GM18498 (cell line): ENCODE data around the gene COMMD7.
"Not testable (repeated sequence)": the region's sequence is repeated elsewhere in the genome, so short reads cannot be mapped to it uniquely, and the experiment has no call there.

Experiments used
- ATAC-seq: cut with Tn5 transposase; IDR thresholded peaks from one replicate; pipeline ENCODE4 v1.9.1; 2021; ENCODE audit warnings: mild to moderate bottlenecking, moderate library complexity; ENCODE audit not compliant: unreplicated experiment

COMMD7 gene

DNA sequence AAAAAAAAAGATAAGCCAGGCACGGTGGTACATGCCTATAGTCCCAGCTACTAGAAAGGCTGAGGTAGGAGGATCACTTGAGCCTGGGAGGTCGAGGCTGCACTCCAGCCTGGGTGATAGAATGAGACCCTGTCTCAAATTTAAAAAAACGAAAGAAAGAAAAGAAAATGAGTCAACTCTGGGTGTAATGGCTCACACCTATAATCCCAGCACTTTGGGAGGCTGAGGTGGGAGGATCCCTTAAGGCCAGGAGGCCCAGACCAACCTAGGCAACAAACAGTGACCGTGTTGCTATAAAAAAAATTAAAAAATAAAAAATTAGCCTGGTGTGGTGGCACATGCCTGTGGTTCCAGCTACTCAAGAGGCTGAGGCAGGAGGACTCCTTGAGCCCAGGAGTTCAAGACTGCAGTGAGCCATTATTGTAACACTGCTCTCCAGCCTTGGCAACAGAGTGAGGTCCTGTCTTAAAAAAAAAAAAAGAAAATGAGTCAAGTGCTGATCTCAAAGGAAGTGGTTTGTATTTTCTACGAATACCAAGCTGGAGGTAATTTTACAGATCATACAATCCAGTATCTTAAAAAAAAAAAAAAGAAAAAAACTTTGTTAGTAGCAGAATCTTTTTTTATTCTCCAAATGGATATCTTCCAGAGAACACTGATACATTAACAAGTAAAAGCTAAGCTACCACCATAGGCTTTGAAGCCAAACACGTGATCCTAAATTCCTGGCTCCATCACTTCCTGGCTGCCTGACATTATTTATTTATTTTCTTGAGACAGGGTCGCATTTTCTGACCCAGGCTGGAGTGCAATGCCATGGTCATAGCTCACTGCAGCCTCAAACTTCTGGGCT lies 5.7 kb downstream of the COMMD7 start:
- no peak for ATAC-seq

DNA sequence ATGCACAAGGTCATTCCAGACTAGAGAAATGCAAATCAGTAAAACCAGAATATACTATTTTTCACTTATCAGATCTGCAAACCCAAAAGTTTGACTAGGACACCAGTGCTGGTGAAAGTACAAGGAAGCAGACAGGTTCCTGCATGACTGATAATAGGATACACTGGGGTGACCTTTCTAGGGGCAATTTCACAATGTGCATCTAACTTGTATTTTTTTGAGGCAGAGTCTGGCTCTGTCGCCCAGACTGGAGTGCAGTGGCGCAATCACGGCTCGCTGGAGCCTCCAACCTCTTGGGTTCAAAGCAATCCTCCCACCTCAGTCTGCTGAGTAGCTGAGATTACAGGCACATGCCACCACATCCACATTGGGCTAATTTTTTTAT lies 11.4 kb downstream of the COMMD7 start:
- no peak for ATAC-seq

DNA sequence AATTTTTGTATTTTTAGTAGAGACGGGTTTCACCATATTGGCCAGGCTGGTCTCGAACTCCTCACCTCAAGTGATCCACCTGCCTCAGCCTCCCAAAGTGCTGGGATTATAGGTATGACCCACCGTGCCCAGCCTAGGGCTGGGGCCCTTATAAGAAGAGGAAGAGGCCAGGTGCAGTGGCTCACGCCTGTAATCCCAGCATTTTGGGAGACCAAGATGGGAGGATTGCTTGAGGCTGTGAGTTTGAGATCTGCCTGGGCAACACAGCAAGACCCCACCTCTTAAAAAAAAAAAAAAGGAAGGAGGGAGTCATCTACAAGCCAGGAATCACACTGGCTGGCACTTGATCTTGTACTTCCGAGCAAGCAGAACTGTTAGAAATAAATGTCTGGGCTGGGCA lies 13.9 kb downstream of the COMMD7 start:
- not testable (repeated sequence) for ATAC-seq

DNA sequence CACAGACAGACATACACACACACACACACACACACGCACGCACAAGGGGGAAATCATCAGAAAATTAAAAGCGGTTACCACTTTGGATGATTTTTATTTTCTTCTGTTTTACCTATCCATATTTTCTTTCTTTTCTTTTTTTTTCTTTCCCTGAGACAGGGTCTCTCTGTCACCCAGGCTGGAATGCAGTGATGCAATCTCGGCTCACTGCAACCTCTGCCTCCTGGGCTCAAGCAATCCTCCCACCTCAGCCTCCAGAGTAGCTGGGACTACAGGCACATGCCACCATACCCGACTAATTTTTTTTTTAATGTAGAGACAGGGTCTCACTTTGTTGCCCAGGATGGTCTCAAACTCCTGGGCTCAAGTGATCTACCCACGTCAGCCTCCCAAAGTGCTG lies 14.8 kb downstream of the COMMD7 start:
- not testable (repeated sequence) for ATAC-seq

DNA sequence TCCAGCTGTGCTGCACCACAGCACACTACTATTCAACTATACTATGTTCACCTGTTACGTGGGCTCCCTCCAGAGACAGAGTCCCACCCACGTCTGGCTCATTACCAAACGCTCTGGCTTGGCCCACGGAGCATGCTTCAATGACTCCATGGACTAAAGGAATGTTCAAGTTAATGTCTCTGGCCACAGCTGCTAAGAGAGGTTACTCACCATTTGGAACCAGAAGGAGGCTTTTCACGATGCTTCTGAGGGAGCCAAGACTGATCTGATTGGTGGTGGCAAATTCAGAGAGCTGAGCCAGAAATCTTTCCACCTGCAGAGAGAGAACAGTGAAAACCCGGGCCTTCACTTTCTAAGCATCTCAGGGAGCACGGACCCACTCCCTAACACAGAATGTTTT lies 15.6 kb downstream of the COMMD7 start:
- no peak for ATAC-seq

DNA sequence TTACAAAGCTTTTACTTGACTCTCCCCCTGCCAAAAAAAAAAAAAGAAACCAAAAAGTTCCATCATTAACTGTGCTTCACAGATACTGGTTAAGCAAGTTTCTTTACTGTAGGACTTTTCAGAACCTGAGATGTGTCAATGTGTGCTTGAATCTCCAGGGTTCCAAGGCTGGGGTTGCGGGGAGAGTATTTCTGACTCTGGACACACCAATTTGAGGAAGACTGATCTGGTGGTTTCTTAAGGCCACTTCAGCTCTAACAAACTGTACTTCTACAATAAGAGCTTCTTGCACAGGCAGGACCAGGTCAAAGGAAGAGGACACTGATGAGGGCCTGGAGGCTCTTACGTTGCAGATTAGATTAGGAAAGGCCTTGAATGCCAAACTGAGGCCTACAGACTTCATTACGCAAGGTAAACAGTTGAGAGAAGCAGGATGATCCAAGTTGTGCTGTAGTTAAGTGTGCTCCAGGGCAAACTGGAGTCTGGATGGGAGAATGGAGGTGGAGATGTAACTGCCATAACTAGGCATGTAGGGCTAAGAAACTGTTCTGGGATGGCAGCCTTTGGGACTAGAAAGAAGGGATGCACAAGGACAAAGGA lies 24.4 kb downstream of the COMMD7 start:
- no peak for ATAC-seq

DNA sequence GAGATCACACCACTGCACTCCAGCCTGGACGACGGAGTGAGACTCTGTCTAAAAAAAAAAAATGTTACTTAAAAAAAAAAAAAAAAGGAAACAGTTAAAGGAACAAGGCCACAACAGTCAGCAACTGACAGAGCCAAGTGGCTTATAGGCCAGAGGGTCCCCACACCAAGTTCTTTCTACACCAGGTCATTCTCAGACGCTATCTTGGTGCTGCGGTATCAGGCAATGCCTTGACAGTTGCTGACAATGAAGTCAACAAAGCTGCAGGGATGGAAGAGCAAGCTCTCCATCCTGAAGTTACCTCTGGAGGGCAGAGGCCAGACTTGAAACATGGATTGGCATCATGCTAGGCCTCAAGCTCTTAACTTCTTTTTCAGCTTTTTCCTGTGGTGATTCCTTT lies 31.9 kb downstream of the COMMD7 start:
- no peak for ATAC-seq

DNA sequence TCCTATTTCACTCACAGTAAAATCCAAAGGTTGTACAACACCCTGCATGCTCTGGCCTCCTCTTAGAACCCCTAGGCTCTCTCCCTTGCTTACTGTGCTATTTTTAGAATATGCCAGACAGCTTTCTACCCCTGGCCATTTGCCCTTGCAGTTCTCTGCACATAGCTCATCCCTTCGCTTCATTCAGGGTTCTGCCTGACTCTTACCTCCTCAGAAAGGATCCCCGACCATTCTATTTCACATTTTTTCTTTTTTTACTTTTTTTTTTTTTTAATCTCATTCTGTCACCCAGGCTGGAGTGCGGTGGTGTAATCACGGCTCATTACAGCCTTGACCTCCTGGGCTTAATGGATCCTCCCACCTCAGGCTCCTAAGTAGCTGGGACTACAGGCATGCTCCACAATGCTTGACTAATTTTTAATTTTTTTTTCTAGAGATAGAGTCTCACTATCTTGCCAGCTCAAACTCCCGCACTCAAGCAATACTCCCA lies 33.6 kb downstream of the COMMD7 start:
- ATAC-seq, result no peak

DNA sequence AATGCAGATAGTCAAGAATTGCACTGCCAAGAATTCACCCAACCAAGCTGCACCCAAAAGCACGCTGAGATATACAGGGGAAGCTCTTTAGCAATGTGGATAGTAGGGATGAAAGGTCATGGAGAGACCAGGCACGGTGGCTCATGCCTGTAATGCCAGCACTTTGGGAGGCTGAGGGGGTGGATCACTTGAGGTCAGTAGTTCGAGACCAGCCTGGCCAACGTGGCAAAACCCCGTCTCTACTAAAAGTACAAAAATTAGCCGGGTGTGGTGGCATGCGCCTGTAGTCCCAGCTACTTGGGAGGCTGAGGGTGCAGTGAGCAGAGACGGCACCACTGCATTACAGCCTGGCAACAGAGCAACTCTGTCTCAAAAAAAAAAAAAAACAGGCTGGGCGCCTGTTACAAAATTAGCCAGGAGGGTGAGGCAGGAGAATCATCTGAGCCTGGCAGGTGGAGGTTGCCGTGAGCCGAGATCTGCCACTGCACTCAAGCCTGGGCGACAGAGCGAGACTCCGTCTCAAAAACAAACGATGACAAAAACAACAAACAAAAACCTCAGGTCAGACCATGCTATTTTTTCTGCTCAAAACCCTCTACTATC lies 34.1 kb downstream of the COMMD7 start:
- ATAC-seq, result not testable (repeated sequence)

DNA sequence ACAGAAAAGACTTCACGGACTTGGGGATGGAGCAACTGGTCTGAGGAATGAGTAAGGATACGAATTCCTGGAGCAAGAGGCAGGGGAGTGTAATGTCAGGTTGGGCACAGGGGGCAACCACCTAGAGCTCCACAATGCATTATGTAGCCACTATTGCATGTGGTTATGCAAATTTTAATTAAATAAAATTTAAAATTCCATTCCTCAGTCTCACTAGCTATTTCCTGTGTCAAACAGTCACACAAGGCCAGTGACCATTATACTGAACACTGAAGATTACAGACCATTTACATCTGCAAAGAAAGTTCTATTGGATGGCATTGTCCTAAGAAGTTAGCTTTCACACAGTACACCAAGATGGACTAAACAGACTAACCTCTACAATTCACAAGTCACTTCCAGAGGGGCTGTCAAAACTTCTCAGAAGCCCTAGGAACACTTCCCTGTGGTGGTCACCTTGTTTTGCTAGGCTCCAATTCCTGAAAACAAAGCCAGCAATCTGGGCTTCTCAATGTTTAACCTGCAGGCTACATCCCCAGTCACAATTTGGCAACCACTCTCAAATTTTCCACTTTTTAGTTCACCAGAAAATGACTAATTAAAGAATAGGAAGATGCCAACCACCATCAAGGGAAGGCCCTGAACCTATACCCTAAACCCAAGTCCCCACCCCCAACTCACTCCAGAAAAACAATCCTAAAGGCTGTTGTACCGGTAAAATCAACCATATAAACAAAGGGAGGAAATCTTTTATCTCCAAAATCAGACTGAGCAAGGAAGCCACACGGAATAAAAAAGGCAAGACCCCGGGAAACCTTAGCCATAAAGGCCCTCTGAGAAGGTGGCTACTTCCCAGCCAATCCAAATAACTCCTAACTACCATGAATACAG lies 35.3 kb downstream of the COMMD7 start:
- no peak for ATAC-seq

DNA sequence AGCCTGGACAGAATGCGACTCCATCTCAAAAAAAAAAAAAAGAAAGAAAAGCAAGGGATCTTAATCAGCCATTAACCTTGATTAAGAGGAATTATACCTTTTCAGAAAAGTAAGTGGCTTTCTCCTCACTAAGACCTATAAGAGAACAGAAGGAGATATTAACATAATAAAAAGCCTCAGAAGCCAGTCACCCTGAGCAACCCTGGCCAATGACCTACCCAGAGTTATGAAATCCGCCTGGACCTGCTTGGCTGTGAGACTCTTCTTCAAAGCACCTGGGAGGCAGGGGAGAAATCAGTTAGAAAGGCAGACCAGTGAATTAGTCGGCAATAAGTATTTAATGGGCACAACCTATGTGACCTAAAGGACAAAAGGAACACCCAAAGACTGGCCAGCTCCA lies 36.8 kb downstream of the COMMD7 start:
- no peak for ATAC-seq

DNA sequence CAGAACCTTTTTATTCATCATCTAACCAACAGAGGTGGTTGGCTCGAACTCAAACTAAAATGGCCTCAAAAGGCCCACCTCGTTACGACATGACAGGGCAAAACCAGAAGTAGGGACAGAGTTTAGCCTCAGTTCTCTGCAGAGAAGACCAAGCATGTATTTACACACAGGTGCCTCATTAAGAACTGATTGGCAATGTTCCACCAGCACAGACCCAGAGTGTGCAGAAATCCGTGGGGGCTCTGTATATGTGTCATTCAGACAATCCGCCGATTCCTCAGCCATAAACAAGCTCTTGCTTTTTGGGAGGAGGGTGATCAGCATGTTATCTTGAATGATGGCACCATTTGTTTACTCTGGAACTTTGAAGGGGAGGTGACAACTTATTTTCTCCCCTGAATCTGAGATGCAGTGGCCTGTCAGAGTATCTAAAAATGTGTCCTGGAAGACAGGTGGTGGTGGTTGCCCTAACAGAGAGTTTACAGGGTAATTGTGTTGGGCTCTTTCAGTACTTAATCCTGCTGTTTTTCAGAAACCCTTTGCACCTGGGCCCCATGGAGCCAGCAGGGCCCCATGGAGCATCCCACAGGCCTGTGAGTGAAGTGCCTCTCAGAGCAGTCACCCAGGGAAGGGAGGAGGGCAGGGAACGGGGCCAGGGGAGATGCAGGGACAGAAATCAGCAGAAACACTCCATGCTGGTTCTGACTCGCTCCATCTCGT lies 40.4 kb downstream of the COMMD7 start:
- no peak for ATAC-seq

DNA sequence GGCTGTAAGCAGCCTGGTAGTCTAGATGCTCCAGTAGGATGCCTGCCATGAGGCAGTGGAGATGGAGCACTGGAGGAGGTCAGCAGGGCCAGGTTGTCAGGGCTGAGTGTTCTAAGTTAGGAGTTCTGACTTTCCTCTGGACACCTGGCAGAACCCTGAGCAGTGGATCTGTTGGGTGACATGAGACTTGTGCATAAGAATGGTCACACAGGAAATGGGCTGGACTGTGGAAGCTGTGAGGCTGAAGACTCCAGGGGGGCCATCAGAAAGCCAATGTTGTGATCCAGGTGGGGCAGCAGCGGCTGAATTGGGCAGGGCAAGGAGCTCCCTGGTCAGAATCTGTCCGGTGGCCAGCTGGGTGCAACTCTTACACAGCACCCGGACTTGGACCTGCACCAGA lies 45.7 kb downstream of the COMMD7 start:
- no peak for ATAC-seq

DNA sequence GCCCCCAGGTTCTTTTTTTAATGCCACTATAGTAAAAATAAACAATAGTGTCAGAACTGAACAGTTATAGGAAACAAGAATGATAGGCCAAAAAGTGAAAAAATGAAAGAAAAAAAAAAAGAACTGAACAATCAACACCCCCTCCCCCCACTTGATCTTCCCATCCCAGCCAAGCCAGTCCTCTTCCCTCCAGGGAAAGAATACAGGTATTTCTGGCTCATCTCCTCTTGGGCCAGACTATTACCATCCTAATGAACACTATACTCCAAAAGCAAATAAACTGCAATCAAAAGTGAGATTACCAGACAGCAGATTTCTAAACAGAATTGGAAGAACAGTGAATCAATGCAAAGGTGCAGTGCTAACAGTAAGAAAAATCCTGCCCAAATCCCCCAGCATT lies 48.2 kb downstream of the COMMD7 start:
- ATAC-seq, result no peak

DNA sequence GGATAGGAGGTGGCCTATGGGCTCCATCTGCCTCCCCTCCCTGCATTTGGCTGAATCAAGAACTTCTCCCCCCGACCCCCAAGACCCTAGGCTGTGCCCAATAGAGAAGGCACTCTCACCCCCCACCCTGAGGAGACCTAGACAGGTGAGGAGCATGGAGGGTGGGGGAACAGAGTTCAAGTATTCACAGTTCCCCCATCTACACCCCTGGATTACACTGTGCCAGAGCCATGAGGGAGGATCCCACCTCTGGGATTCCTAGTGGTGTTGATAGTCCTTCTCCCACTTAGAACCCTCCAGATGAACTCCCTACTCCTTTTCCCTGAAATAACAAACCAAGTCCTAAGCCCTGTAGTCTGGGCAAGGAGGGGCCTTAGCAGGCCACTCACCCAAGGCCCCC lies 54.3 kb downstream of the COMMD7 start:
- ATAC-seq, result not testable (repeated sequence)

DNA sequence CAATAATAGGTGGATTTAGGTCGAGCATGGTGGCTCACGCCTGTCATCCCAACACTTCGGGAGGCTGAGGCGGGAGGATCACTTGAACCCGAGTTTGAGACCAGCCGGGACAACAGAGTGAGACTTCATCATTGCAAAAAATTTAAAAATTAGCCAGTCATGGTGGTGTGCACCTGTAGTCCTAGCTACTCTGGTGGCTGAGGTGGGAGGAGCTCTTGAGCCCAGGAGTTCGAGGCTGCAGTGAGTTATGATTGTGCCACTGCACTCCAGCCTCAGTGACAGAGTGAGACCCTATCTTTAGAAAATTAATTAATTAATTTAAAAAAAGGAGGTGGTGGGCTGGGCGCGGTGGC lies 56.1 kb downstream of the COMMD7 start:
- no peak for ATAC-seq

DNA sequence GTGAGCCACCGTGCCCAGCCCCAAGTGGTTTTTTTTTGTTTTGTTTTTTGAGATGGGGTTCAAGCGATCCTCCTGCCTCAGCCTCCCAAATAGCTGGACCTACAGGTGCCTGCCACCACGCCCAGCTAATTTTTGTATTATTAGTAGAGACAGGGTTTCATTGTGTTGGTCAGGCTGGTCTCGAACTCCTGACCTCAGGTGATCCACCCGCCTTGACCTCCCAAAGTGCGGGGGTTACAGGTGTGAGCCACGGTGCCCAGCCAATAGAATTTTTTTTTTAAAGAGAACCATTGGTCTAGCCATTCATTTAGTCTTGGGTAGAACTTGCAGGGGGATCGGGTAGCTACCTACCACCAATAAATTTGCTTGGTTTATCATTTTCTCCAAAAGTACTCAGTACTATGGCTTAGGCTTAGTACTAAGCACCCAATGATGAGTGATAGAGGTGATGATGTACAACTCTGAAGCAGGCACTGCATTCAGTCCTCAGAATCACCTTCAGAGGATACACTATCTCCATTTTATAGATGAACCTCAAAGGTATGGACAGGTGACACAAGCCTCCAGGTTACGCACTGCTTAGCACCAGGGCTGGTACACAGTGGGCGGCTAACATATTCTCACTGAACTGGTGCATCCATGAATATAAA lies 56.6 kb downstream of the COMMD7 start:
- ATAC-seq, result no peak

DNA sequence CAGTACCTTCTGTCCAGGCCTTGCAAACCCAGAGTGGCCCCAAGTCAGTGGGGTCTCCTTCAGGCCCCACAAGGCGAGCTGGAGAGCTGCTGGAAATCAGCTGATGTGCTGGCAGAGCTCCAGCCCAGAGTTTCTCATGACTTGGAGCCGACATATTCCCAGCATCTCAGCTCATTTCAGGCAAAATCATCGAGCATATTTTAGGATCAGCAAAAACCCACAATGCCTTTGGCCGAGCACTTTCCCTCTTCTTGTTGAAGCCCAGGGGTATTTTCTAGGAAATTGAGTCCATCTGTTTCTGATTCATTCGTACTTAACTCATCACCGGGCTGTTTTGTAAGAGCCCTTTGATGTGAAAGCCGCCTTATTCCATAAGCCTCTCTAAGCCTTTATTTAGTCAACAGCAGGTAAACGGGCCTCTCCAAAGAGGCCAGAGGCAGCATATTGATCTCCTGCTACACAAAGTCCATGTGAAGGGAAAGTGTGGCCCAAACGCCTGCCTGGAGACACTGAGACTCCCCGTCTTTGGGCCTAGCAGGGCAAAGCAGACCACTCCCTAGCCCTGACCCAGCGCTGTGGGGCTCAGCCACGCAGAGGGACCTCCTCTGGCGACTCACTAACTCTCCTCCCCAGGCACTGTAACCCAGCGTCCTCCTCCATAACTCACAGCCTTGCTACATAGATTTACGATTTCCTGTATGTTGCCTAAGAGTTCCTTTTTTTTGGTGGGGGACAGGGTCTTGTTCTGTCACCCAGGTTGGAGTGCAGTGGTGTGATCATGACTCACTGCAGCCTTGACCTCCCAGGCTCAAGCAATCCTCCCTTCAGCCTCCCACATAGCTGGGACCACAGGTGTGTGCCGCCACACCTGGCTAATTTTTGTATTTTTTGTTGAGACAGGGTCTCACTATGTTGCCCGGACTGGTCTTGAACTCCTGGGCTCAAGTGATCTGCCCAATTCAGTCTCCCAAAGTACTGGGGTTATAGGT lies 57.4 kb downstream of the COMMD7 start:
- no peak for ATAC-seq

DNA sequence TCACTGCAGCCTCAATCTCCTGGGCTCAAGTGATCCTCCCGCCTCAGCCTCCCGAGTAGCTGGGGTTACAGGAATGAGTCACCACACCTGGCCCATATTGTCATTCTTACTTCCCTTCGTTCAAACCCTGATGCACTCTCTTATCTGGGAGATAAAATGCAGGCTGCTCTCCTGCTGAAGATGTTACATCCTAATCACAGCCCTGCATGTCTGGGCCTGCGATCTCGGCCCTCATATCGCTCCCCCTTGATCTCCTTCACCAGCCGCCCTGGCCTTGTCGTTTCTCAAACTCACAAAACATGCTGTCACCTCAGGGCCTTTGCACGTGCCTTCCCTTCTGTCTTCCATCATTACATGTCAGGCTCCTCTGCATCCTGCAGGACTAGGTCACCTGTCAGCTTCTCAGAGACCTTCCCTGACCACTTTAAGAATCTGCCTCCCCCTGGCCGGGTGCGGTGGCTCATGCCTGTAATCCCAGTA lies 60.7 kb downstream of the COMMD7 start:
- ATAC-seq, result no peak
